ENCODE data around the gene MROH8.

Gene MROH8

GRCh38 chr20:37090407-37090806, 88.9 kb downstream of the MROH8 start:
- no peak overlapping the region for H3K9ac ChIP-seq (ENCODE audit: low read length)
- H3K4me2 ChIP-seq (ENCODE audit: low read depth, low read length) = no peak overlapping the region
- peaks cover 12% of the 10 kb centered on the region for H3K4me1 ChIP-seq (ENCODE audit: low read length)
- no peaks in the 10 kb centered on the region for H4K20me1 ChIP-seq (ENCODE audit: insufficient read depth, low read length)
- H2AFZ ChIP-seq (ENCODE audit: low read length) = no peak overlapping the region
- DNase-seq = no peak
- peaks cover 8% of the 10 kb centered on the region; the same call in 1 of the 2 replicates for H3F3A ChIP-seq (ENCODE audit: insufficient read depth, low read length)
- H3K9me3 ChIP-seq (replicated peaks; ENCODE audit: insufficient read depth, low read length) = no peaks in the 10 kb centered on the region
- H3K9me2 ChIP-seq (replicated peaks; ENCODE audit: insufficient read depth, low read length) = no peaks in the 10 kb centered on the region
- H3K27ac ChIP-seq (ENCODE audit: low read length) = no peak overlapping the region
- no peaks in the 10 kb centered on the region for H3K27me3 ChIP-seq (replicated peaks; ENCODE audit: insufficient read depth, low read length)
- no peak for TF ChIP-seq EZH2 (optimal IDR thresholded peaks at IDR 0.05; ENCODE audit: low read depth, low read length)
- TF ChIP-seq CTCF (IDR thresholded peaks at IDR 0.05; ENCODE audit: low read length) = no peak
- no peak for TF ChIP-seq EZH2phosphoT487 (IDR thresholded peaks at IDR 0.05; ENCODE audit: low read length)
- no peak overlapping the region for H3K4me3 ChIP-seq (ENCODE audit: low read length)
- peaks cover 99% of the 10 kb centered on the region for H3K79me2 ChIP-seq (ENCODE audit: low read length)
- no peaks in the 10 kb centered on the region; the same call in 1 of the 2 replicates for H3K36me3 ChIP-seq (replicated peaks; ENCODE audit: insufficient read depth, low read length)

GRCh38 chr20:37081717-37082289, 97.5 kb downstream of the MROH8 start:
- Histone ChIP-seq H3F3A (ENCODE audit: insufficient read depth, low read length) (no peaks in the 10 kb centered on the region), H3K9me2 (replicated peaks; ENCODE audit: insufficient read depth, low read length) (no peaks in the 10 kb centered on the region), H3K9me3 (replicated peaks; ENCODE audit: insufficient read depth, low read length) (no peaks in the 10 kb centered on the region), H3K36me3 (replicated peaks; ENCODE audit: insufficient read depth, low read length) (peaks cover 7% of the 10 kb centered on the region; the same call in 1 of the 2 replicates), H2AFZ (ENCODE audit: low read length) (no peak overlapping the region), H3K4me3 (ENCODE audit: low read length) (no peak overlapping the region), H3K27me3 (replicated peaks; ENCODE audit: insufficient read depth, low read length) (no peaks in the 10 kb centered on the region), H4K20me1 (ENCODE audit: insufficient read depth, low read length) (0 out of 2 replicates have a peak, but pooled peaks cover 3% of the 10 kb centered on the region), H3K27ac (ENCODE audit: low read length) (no peak overlapping the region), H3K4me1 (ENCODE audit: low read length) (no peaks in the 10 kb centered on the region), H3K4me2 (ENCODE audit: low read depth, low read length) (no peak overlapping the region), H3K79me2 (ENCODE audit: low read length) (peaks cover 98% of the 10 kb centered on the region), H3K9ac (ENCODE audit: low read length) (no peak overlapping the region)
- DNase-seq = no peak
- TF ChIP-seq EZH2phosphoT487 (IDR thresholded peaks at IDR 0.05; ENCODE audit: low read length) (no peak), CTCF (IDR thresholded peaks at IDR 0.05; ENCODE audit: low read length) (peak; percentile 37)

- TF ChIP-seq EZH2phosphoT487 (IDR thresholded peaks at IDR 0.05; ENCODE audit: low read length) (no peak), CTCF (IDR thresholded peaks at IDR 0.05; ENCODE audit: low read length) (no peak), EZH2 (optimal IDR thresholded peaks at IDR 0.05; ENCODE audit: low read depth, low read length) (no peak)
- H3K9me3 ChIP-seq (replicated peaks; ENCODE audit: insufficient read depth, low read length) = no peaks in the 10 kb centered on the region
- H3K9me2 ChIP-seq (replicated peaks; ENCODE audit: insufficient read depth, low read length) = no peaks in the 10 kb centered on the region
Measured at GRCh38 chr20:37077009-37077408, 102.3 kb downstream of the MROH8 start.

More at GRCh38 chr20:37077009-37077408, 102.3 kb downstream of the MROH8 start:
- Histone ChIP-seq H3K4me3 (ENCODE audit: low read length) (no peak overlapping the region), H4K20me1 (ENCODE audit: insufficient read depth, low read length) (peaks cover 3% of the 10 kb centered on the region; the same call in 1 of the 2 replicates), H2AFZ (ENCODE audit: low read length) (no peak overlapping the region), H3K4me1 (ENCODE audit: low read length) (peaks cover 16% of the 10 kb centered on the region), H3K27me3 (replicated peaks; ENCODE audit: insufficient read depth, low read length) (no peaks in the 10 kb centered on the region), H3F3A (ENCODE audit: insufficient read depth, low read length) (peaks cover 15% of the 10 kb centered on the region), H3K36me3 (replicated peaks; ENCODE audit: insufficient read depth, low read length) (peaks cover 3% of the 10 kb centered on the region; the same call in 1 of the 2 replicates), H3K27ac (ENCODE audit: low read length) (no peak overlapping the region), H3K79me2 (ENCODE audit: low read length) (peaks cover 93% of the 10 kb centered on the region), H3K4me2 (ENCODE audit: low read depth, low read length) (no peak overlapping the region), H3K9ac (ENCODE audit: low read length) (no peak overlapping the region)
- DNase-seq = no peak
